ENCODE data around the gene HLA-B. TPM values are rescaled to one million over a fixed set of nuclear protein-coding genes. Genes with fewer than 3 reads are reported as not detected.

The HLA-B gene
- polyA plus RNA-seq, 2 of the 4 experiments (the other 2 are of a cell fraction), result 9.4 to 9.9 TPM

- Histone ChIP-seq H3K4me2 (no peak overlapping the region), H3K27ac (no peak overlapping the region), H3K4me3 (no peak overlapping the region), H3K4me1 (no peaks in the 10 kb centered on the region), H3K9me3 (no peaks in the 10 kb centered on the region)
- TF ChIP-seq TP53 (CRISPR knock-in tag; IDR thresholded peaks at IDR 0.05) (no peak), ZNF302 (CRISPR knock-in tag; IDR thresholded peaks at IDR 0.05) (no peak), MAZ (IDR thresholded peaks at IDR 0.05; ENCODE audit: borderline replicate concordance, low read depth, low read length) (no peak), CEBPB (IDR thresholded peaks at IDR 0.05) (no peak)
- ATAC-seq (no peak), FAIRE-seq (no peak), DNase-seq (ENCODE audit: low read depth in 1 of 2, low spot score in 1 of 2) (no peak)
- POLR2A ChIA-PET, result no interaction called here
- CTCF ChIA-PET, result no interaction called here
- 0% methylated on average over 4 of the region's 4 CpGs for WGBS (ENCODE audit: missing lambda C conversion rate)
Observed at GRCh38 chr6:31332637-31333602, 24.1 kb downstream of the HLA-B start.

- TF ChIP-seq ZSCAN20 (CRISPR knock-in tag; IDR thresholded peaks at IDR 0.05) (no peak), HDAC2 (IDR thresholded peaks at IDR 0.05) (no peak), MAZ (IDR thresholded peaks at IDR 0.05; ENCODE audit: borderline replicate concordance, low read depth, low read length) (no peak), RAD21 (conservative IDR thresholded peaks at IDR 0.05 in 1 of 2, IDR thresholded peaks at IDR 0.05 in 1 of 2) (no peak), EHMT2 (IDR thresholded peaks at IDR 0.05; ENCODE audit: low read depth) (no peak), HOXB5 (CRISPR knock-in tag; IDR thresholded peaks at IDR 0.05) (no peak), E2F6 (IDR thresholded peaks at IDR 0.05; ENCODE audit: borderline replicate concordance, low read depth) (no peak), NR3C1 (IDR thresholded peaks at IDR 0.05) (no peak), CBX2 (IDR thresholded peaks at IDR 0.05; ENCODE audit: borderline replicate concordance, low read depth) (no peak), TP53 (CRISPR knock-in tag; IDR thresholded peaks at IDR 0.05) (no peak), SREBF2 (IDR thresholded peaks at IDR 0.05) (no peak), FOSB (CRISPR knock-in tag; IDR thresholded peaks at IDR 0.05) (no peak), HES2 (IDR thresholded peaks at IDR 0.05) (no peak), NPAS2 (CRISPR knock-in tag; IDR thresholded peaks at IDR 0.05; ENCODE audit: borderline replicate concordance) (no peak), EHF (CRISPR knock-in tag; IDR thresholded peaks at IDR 0.05) (no peak)
- ATAC-seq, result no peak
- 0% methylated on average over 3 of the region's 7 CpGs for WGBS (ENCODE audit: missing lambda C conversion rate)
- POLR2A ChIA-PET, result no interaction called here
- H3K27ac ChIP-seq, result no peak overlapping the region
- H3K4me1 ChIP-seq, result no peaks in the 10 kb centered on the region
- H3K9me3 ChIP-seq, result no peaks in the 10 kb centered on the region
- no peak for FAIRE-seq
- no peak overlapping the region for H3K4me2 ChIP-seq
- CTCF ChIA-PET, result no interaction called here
- no peak overlapping the region for H3K4me3 ChIP-seq
- DNase-seq (ENCODE audit: low read depth in 1 of 2, low spot score in 1 of 2), result no peak
Observed at GRCh38 chr6:31328355-31328960, 28.5 kb downstream of the HLA-B start.

GRCh38 chr6:31321820-31322219, 35.2 kb downstream of the HLA-B start:
- no peak overlapping the region for H3K27ac ChIP-seq
- no peak overlapping the region for H3K4me3 ChIP-seq
- H3K9me3 ChIP-seq, result no peaks in the 10 kb centered on the region
- no peak for ATAC-seq
- ChIA-PET POLR2A (no interaction called here), CTCF (interaction anchor here (1.0 kb wide), 1 partner anchor 60 kb away, joined by 3 read pairs; no protein-coding TSS in a partner anchor)
- no peak for DNase-seq (ENCODE audit: low read depth in 1 of 2, low spot score in 1 of 2)
- no peak overlapping the region for H3K4me2 ChIP-seq
- H3K4me1 ChIP-seq, result no peaks in the 10 kb centered on the region
- FAIRE-seq, result no peak
- TF ChIP-seq ZC3H11A (IDR thresholded peaks at IDR 0.05) (no peak), ESRRA (IDR thresholded peaks at IDR 0.05; ENCODE audit: borderline replicate concordance, low read length) (no peak), ZFP36 (IDR thresholded peaks at IDR 0.05; ENCODE audit: borderline replicate concordance, partially characterized antibody) (no peak), RCOR1 (IDR thresholded peaks at IDR 0.05; ENCODE audit: low read depth, low read length) (no peak), HOXB13 (CRISPR knock-in tag; IDR thresholded peaks at IDR 0.05; ENCODE audit: low read depth) (no peak), FOSL2 (IDR thresholded peaks at IDR 0.05) (no peak), FOSL2 (CRISPR knock-in tag; IDR thresholded peaks at IDR 0.05) (no peak), CHD4 (IDR thresholded peaks at IDR 0.05; ENCODE audit: borderline replicate concordance) (no peak), MYC (IDR thresholded peaks at IDR 0.05; ENCODE audit: borderline replicate concordance, low read length) (no peak), PHF8 (IDR thresholded peaks at IDR 0.05; ENCODE audit: borderline replicate concordance, low read depth) (no peak), KDM5A (IDR thresholded peaks at IDR 0.05) (no peak), JUNB (IDR thresholded peaks at IDR 0.05) (no peak), CBX2 (IDR thresholded peaks at IDR 0.05; ENCODE audit: borderline replicate concordance, low read depth) (no peak), SREBF2 (IDR thresholded peaks at IDR 0.05) (no peak), POLR2A (IDR thresholded peaks at IDR 0.05; ENCODE audit: low read length) (no peak), REST (IDR thresholded peaks at IDR 0.05) (no peak)

All from A549 (cell line).